OCI-LY3 (cell line): ENCODE measurements around the gene COBL.

Experiments used
- H2AFZ ChIP-seq: fragments of 200-600, 300-600 bp; shearing (Covaris generic); 2 replicates; pipeline ENCODE4 v1.6.0; 2014; ENCODE audit warnings: antibody characterized with exemption, low read depth, low read length
- H3K27ac ChIP-seq: fragments of 200-600, 300-600 bp; sonication (generic); 2 replicates; pipeline ENCODE4 v1.5.1; 2014; ENCODE audit warnings: mild to moderate bottlenecking, low read length, moderate library complexity, mixed read lengths
- H3K27me3 ChIP-seq: fragments of 200-600, 300-600 bp; sonication (generic); 2 replicates; pipeline ENCODE4 v1.6.1; 2014; ENCODE audit warnings: low read depth, low read length, mixed read lengths
- H3K36me3 ChIP-seq: fragments of 200-600, 300-600 bp; sonication (generic); replicated peaks from 2 replicates; pipeline ENCODE3; 2014; ENCODE audit warnings: low read depth, low read length, mixed read lengths
- H3K4me1 ChIP-seq: fragments of 300-600, 200-600 bp; sonication (generic); 2 replicates; pipeline ENCODE4 v1.6.1; 2014; ENCODE audit warnings: low read length, mixed read lengths
- H3K4me2 ChIP-seq: fragments of 200-600, 300-600 bp; sonication (generic); 2 replicates; pipeline ENCODE4 v1.6.1; 2014; ENCODE audit warnings: low read length, mixed read lengths
- H3K4me3 ChIP-seq: fragments of 300-600, 200-600 bp; sonication (generic); 2 replicates; pipeline ENCODE4 v1.5.1; 2014; ENCODE audit warnings: antibody characterized with exemption, mild to moderate bottlenecking, low read length, moderate library complexity
- H3K79me2 ChIP-seq: fragments of 300-600, 200-600 bp; shearing (Covaris generic); 2 replicates; pipeline ENCODE4 v1.6.1; 2014; ENCODE audit warnings: mild to moderate bottlenecking, low read length, mixed read lengths
- H3K9ac ChIP-seq: fragments of 300-600, 200-600 bp; shearing (Covaris generic); 2 replicates; pipeline ENCODE4 v1.6.0; 2014; ENCODE audit warnings: mild to moderate bottlenecking, low read length, moderate library complexity
- H3K9me3 ChIP-seq: fragments of 200-600, 300-600 bp; shearing (Covaris generic); 2 replicates; pipeline ENCODE4 v1.6.1; 2014; ENCODE audit warnings: low read length, mixed read lengths; ENCODE audit not compliant: insufficient read depth
- H4K20me1 ChIP-seq: fragments of 200-600, 300-600 bp; sonication (generic); 2 replicates; pipeline ENCODE4 v1.6.1; 2016; ENCODE audit warnings: low read length, mixed read lengths; ENCODE audit not compliant: insufficient read depth
- CTCF ChIP-seq: fragments of 200-600, 300-600 bp; sonication (generic); IDR thresholded peaks from 2 replicates; pipeline ENCODE4 v1.5.1; 2014; ENCODE audit warnings: antibody characterized with exemption, low read length, low read depth
- EZH2phosphoT487 ChIP-seq: fragments of 200-600 bp; shearing (Covaris generic); IDR thresholded peaks from 2 replicates; pipeline ENCODE4 v1.6.1; 2018; ENCODE audit warnings: antibody characterized with exemption, mixed run types, low read depth

Gene COBL

GRCh38 chr7:51058764-51059163 is 257.8 kb downstream of the COBL start:
- peaks cover 2% of the 10 kb centered on the region; the same call in 1 of the 2 replicates for H3K27me3 ChIP-seq
- H3K27ac ChIP-seq = no peak overlapping the region
- no peak overlapping the region for H2AFZ ChIP-seq
- no peaks in the 10 kb centered on the region for H3K36me3 ChIP-seq
- no peak overlapping the region for H3K4me2 ChIP-seq
- TF ChIP-seq CTCF = no peak
- no peak for TF ChIP-seq EZH2phosphoT487
- H3K4me3 ChIP-seq = no peak overlapping the region
- no peaks in the 10 kb centered on the region for H4K20me1 ChIP-seq
- H3K9me3 ChIP-seq = no peaks in the 10 kb centered on the region
- H3K4me1 ChIP-seq = no peaks in the 10 kb centered on the region
- no peaks in the 10 kb centered on the region for H3K79me2 ChIP-seq
- no peak overlapping the region for H3K9ac ChIP-seq

- Histone ChIP-seq H3K27me3 (peaks cover 4% of the 10 kb centered on the region), H3K36me3 (no peaks in the 10 kb centered on the region), H4K20me1 (no peaks in the 10 kb centered on the region), H3K4me2 (no peak overlapping the region), H3K4me1 (no peaks in the 10 kb centered on the region), H3K9ac (no peak overlapping the region), H3K27ac (no peak overlapping the region), H3K79me2 (no peaks in the 10 kb centered on the region), H3K9me3 (no peaks in the 10 kb centered on the region), H3K4me3 (no peak overlapping the region), H2AFZ (no peak overlapping the region)
- TF ChIP-seq EZH2phosphoT487 = no peak
- no peak for TF ChIP-seq CTCF
Observed at GRCh38 chr7:51055039-51055840, 261.4 kb downstream of the COBL start.

- no peak overlapping the region for H3K9ac ChIP-seq
- no peaks in the 10 kb centered on the region for H4K20me1 ChIP-seq
- H2AFZ ChIP-seq = no peak overlapping the region
- no peak overlapping the region for H3K27ac ChIP-seq
- H3K4me2 ChIP-seq = no peak overlapping the region
- no peak for TF ChIP-seq EZH2phosphoT487
- TF ChIP-seq CTCF = no peak
- no peaks in the 10 kb centered on the region for H3K4me1 ChIP-seq
- H3K4me3 ChIP-seq = no peak overlapping the region
- no peaks in the 10 kb centered on the region for H3K9me3 ChIP-seq
- no peaks in the 10 kb centered on the region for H3K36me3 ChIP-seq
- H3K79me2 ChIP-seq = no peaks in the 10 kb centered on the region
- peaks cover 13% of the 10 kb centered on the region for H3K27me3 ChIP-seq
Observed at GRCh38 chr7:51054231-51054630, 262.4 kb downstream of the COBL start.

GRCh38 chr7:51053160-51053925 is 263.3 kb downstream of the COBL start:
- H3K36me3 ChIP-seq = no peaks in the 10 kb centered on the region
- H2AFZ ChIP-seq = no peak overlapping the region
- TF ChIP-seq EZH2phosphoT487 (no peak), CTCF (no peak)
- no peaks in the 10 kb centered on the region for H4K20me1 ChIP-seq
- H3K27ac ChIP-seq = no peak overlapping the region
- H3K9ac ChIP-seq = no peak overlapping the region
- no peak overlapping the region for H3K4me2 ChIP-seq
- H3K4me3 ChIP-seq = no peak overlapping the region
- H3K4me1 ChIP-seq = no peaks in the 10 kb centered on the region
- no peaks in the 10 kb centered on the region for H3K9me3 ChIP-seq
- peaks cover 20% of the 10 kb centered on the region for H3K27me3 ChIP-seq
- no peaks in the 10 kb centered on the region for H3K79me2 ChIP-seq
